MG63 (cell line): ENCODE measurements around the gene AGAP2. TPM values are rescaled to one million over a fixed set of nuclear protein-coding genes. Genes with fewer than 3 reads are reported as not detected.
"Not testable (repeated sequence)": the region's sequence is repeated elsewhere in the genome, so short reads cannot be mapped to it uniquely, and the experiment has no call there.

ENCODE experiments used
- DNase-seq: peaks from one replicate; pipeline ENCODE4 v3.0.0-alpha.2; 2020
- H3K27me3 ChIP-seq: fragments of 250-450 bp; sonication (Bioruptor Pico); 2 replicates; pipeline ENCODE4 v1.5.1; 2020; ENCODE audit warnings: mild to moderate bottlenecking, moderate library complexity
- H3K36me3 ChIP-seq: fragments of 250-450 bp; sonication (Bioruptor Pico); 2 replicates; pipeline ENCODE4 v1.5.1; 2020; ENCODE audit warnings: mild to moderate bottlenecking, moderate library complexity
- H3K4me3 ChIP-seq: fragments of 250-450 bp; sonication (Bioruptor Pico); 2 replicates; pipeline ENCODE4 v1.5.1; 2020; ENCODE audit warnings: mild to moderate bottlenecking, moderate library complexity
- H3K9me3 ChIP-seq: fragments of 250-450 bp; sonication (Bioruptor Pico); 2 replicates; pipeline ENCODE4 v1.5.1; 2020; ENCODE audit warnings: mild to moderate bottlenecking, moderate library complexity
- total RNA-seq: library from RNA; depleted of rRNA; stranded (reverse); fragments of >200 nt; shearing (Covaris generic); gene quantifications from 2 replicates; pipeline ENCODE4 v1.2.3, GENCODE V29; 2014; ENCODE audit warnings: low replicate concordance

The AGAP2 gene
- total RNA-seq, 1 experiment from 2014 or later: not detected

- no peak for DNase-seq
- Histone ChIP-seq H3K9me3 (peaks cover 2% of the 10 kb centered on the region; the same call in 1 of the 2 replicates), H3K36me3 (peaks cover 7% of the 10 kb centered on the region), H3K27me3 (no peaks in the 10 kb centered on the region), H3K4me3 (no peak overlapping the region)
Measured at GRCh38 chr12:57712701-57713100, 25.8 kb downstream of the AGAP2 start.

DNA sequence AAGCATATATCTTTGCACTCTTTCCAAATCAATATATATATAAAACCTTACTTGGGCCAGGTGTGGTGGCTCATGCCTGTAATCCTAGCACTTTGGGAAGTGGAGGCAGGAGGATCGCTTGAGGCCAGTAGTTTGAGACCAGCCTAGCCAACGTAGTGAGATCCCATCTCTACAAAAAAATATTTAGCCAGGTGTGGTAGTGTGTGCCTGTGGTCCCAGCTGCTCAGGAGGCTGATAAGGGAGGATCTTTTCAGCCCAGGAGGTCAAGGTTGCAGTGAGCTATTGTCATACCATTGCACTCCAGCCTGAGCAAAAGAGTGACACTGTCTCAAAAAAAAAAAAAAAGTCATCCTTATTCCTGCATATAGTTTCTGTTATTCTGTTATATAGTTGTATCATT is 30.2 kb downstream of the AGAP2 start:
- Histone ChIP-seq H3K27me3 (no peaks in the 10 kb centered on the region), H3K36me3 (peaks cover 7% of the 10 kb centered on the region), H3K9me3 (peaks cover 4% of the 10 kb centered on the region; the same call in 1 of the 2 replicates), H3K4me3 (no peak overlapping the region)
- DNase-seq: no peak

DNA sequence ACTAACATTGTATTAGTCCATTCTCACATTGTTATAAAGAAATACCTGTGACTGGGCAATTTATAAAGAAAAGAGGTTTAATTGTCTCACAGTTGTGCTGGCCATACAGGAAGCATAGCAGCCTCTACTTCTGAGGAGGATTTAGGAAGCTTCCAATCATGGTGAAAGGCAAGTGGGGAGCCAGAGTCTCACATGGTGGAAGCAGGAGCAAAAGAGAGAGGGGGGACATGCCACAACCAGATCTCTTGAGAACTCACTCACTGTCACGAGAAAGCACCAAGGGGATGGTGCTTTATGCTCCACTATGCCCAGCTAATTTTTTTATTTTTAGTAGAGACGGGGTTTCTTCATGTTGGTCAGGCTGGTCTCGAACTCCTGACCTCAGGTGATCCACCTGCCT is 31.3 kb downstream of the AGAP2 start:
- no peak for DNase-seq
- Histone ChIP-seq H3K4me3 (no peak overlapping the region), H3K9me3 (peaks cover 4% of the 10 kb centered on the region; the same call in 1 of the 2 replicates), H3K27me3 (no peaks in the 10 kb centered on the region), H3K36me3 (peaks cover 8% of the 10 kb centered on the region)

- Histone ChIP-seq H3K27me3 (no peaks in the 10 kb centered on the region), H3K9me3 (0 out of 2 replicates have a peak, but pooled peaks cover 2% of the 10 kb centered on the region), H3K36me3 (peaks cover 13% of the 10 kb centered on the region), H3K4me3 (no peak overlapping the region)
- no peak for DNase-seq
Measured at GRCh38 chr12:57700317-57700716, 38.2 kb downstream of the AGAP2 start.

- DNase-seq: no peak
- Histone ChIP-seq H3K4me3 (no peak overlapping the region), H3K36me3 (peaks cover 10% of the 10 kb centered on the region), H3K27me3 (no peaks in the 10 kb centered on the region), H3K9me3 (no peaks in the 10 kb centered on the region)
Measured at GRCh38 chr12:57698414-57698813, 40.1 kb downstream of the AGAP2 start.

DNA sequence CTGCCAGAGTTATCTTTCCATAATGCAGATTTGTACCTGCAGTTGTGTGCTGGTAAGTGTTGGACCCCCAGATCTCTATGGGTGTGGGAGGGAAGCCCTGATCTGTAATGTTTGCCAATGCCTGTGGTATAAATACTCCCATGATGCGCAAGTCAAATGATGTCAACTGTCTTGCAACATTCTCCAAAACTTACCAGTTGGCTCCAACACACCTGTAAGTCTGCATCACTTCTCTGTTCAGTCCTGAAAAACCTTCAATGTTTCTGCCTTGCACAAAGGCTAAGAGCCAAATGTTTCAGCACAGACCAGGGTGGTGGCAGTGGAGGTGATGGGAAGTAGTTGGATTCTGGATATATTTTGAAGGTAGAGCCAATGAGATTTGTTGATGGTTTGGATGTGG is 41.5 kb downstream of the AGAP2 start:
- H3K4me3 ChIP-seq: no peak overlapping the region
- no peaks in the 10 kb centered on the region for H3K27me3 ChIP-seq
- H3K9me3 ChIP-seq: no peaks in the 10 kb centered on the region
- DNase-seq: no peak
- H3K36me3 ChIP-seq: peaks cover 8% of the 10 kb centered on the region

DNA sequence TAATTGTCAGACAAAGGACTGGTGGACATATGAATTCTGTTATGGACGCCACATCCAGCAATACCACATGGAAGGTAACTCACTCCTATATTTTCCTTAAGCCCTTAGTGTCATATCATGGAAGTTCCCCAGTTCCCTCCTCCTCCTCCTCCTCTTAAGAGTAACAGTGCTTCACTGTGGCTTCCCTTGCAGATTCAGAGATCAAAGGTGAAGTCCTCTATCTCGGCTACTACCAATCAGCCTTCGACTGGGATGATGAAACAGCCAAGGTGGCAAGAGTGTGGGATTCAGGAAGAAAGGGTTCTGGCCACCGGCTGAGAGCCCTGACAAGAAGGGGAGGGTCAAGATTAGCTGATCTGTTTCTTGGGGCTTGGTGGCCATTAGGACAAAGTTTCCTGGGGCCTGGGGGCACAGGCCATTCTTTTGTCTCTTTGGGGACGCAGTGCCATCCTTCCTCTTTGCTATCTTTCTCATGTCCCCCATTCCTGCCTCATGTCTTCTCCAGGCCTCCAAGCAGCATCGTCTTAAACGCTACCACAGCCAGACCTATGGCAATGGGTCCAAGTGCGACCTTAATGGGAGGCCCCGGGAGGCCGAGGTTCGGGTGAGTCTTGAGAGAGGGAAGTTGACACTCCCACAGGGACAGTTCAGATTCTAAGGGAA is 42.6 kb downstream of the AGAP2 start:
- Histone ChIP-seq H3K27me3 (no peaks in the 10 kb centered on the region), H3K4me3 (no peak overlapping the region), H3K36me3 (peaks cover 8% of the 10 kb centered on the region), H3K9me3 (peaks cover 3% of the 10 kb centered on the region; the same call in 1 of the 2 replicates)
- DNase-seq: no peak

DNA sequence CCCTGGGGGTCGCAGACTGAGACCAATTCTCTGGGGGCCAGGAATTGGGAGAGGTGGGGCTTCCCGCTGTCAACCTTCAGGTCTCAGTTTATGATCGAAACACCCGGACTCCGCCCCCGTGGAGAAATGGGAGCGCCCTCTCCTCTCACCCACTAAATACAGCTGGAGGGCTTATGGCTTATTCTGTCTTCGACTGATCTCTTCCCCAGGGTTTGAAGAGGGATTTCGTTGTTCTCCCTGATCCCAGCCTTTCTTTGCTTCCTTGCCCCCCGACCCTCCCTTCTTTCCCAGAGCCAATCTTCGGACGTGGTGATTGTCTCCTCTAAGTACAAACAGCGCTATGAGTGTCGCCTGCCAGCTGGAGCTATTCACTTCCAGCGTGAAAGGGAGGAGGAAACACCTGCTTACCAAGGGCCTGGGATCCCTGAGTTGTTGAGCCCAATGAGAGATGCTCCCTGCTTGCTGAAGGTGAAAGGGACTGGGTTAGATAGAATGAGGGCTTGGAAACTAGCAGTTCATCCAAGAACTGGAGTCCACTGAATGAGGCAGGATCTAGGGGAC is 44.0 kb downstream of the AGAP2 start:
- peaks cover 8% of the 10 kb centered on the region for H3K36me3 ChIP-seq
- H3K9me3 ChIP-seq: peaks cover 3% of the 10 kb centered on the region; the same call in 1 of the 2 replicates
- H3K4me3 ChIP-seq: peak overlapping the region; percentile 96
- DNase-seq: peak; percentile 4
- peaks cover 5% of the 10 kb centered on the region; the same call in 1 of the 2 replicates for H3K27me3 ChIP-seq

GRCh38 chr12:57693659-57694458 is 44.7 kb downstream of the AGAP2 start, which contains the start of gene OS9:
TSS of gene OS9 (plus strand) at chr12:57694132. CDS start at chr12:57694162, 30 bp downstream.
- Histone ChIP-seq H3K9me3 (peaks cover 3% of the 10 kb centered on the region; the same call in 1 of the 2 replicates), H3K27me3 (peaks cover 10% of the 10 kb centered on the region), H3K4me3 (peak within 1 kb of the TSS; percentile 96), H3K36me3 (peaks cover 8% of the 10 kb centered on the region)
- DNase-seq: peak; percentile 97

- peaks cover 13% of the 10 kb centered on the region for H3K27me3 ChIP-seq
- H3K36me3 ChIP-seq: peaks cover 8% of the 10 kb centered on the region
- H3K4me3 ChIP-seq: peak overlapping the region; percentile 22
- peaks cover 3% of the 10 kb centered on the region; the same call in 1 of the 2 replicates for H3K9me3 ChIP-seq
- DNase-seq: no peak
Measured at GRCh38 chr12:57693317-57693658, 45.3 kb downstream of the AGAP2 start.

DNA sequence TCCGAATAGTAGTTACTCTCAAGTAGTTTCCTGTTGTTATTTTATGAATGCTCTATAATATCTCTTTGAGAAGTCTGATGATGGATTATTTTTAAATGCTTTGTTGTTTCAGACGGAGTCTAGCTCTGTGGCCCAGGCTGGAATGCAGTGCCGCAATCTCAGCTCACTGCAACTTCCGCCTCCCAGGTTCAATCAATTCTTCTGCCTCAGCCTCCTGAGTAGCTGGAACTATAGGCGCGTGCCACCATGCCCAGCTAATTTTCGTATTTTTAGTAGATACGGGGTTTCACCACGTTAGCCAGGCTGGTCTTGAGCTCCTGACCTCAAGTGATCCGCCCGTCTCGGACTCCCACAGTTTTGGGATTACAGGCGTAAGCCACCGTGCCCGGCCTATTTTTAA is 46.0 kb downstream of the AGAP2 start:
- Histone ChIP-seq H3K27me3 (peaks cover 13% of the 10 kb centered on the region), H3K4me3 (no peak overlapping the region), H3K9me3 (peaks cover 3% of the 10 kb centered on the region; the same call in 1 of the 2 replicates), H3K36me3 (peaks cover 8% of the 10 kb centered on the region)
- no peak for DNase-seq

DNA sequence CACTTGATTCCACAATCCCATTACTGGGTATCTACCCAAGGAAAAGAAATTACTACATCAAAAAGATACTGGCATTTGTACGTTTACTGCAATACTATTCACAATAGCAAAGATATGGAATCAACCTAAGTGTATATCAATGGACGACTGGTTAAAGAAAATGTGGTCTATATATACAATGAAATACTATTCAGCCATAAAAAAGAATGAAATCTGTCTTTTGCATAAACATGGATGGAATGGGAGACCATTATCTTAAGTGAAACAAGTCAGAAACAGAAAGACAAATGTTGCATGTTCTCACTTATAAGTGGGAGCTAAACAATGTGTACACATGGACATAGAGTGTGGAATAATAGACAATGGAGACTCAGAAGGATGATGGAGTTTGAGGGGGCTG is 49.6 kb downstream of the AGAP2 start:
- Histone ChIP-seq H3K27me3 (peaks cover 32% of the 10 kb centered on the region), H3K9me3 (peaks cover 5% of the 10 kb centered on the region; the same call in 1 of the 2 replicates), H3K36me3 (no peaks in the 10 kb centered on the region), H3K4me3 (no peak overlapping the region)
- no peak for DNase-seq

DNA sequence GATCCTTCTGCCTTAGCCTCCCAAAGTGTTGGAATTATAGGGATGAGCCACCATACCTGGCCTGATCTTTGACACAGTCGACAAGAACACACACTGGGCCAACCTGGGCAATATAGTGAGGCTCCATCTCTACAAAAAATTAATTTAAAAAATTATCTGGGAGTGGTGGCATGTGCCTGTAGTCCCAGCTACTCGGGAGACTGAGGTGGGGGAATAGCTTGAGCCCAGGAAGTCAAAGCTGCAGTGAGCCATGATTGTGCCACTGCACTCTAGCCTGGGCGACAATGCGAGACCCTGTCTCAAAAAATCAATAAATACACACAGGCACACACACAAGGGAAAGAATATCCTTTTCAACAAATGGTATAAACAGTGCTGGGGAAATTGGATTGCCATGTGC is 50.7 kb downstream of the AGAP2 start:
- no peak overlapping the region for H3K4me3 ChIP-seq
- peaks cover 5% of the 10 kb centered on the region; the same call in 1 of the 2 replicates for H3K9me3 ChIP-seq
- H3K27me3 ChIP-seq: peaks cover 33% of the 10 kb centered on the region

GRCh38 chr12:57679697-57680096 is 58.8 kb downstream of the AGAP2 start:
- 0 out of 2 replicates have a peak, but pooled peaks cover 2% of the 10 kb centered on the region for H3K9me3 ChIP-seq
- DNase-seq: no peak
- H3K27me3 ChIP-seq: peaks cover 11% of the 10 kb centered on the region
- H3K36me3 ChIP-seq: no peaks in the 10 kb centered on the region
- H3K4me3 ChIP-seq: no peak overlapping the region

More for the DNA sequence above, 50.7 kb downstream of the AGAP2 start:
- H3K36me3 ChIP-seq: no peaks in the 10 kb centered on the region
- DNase-seq: no peak

GRCh38 chr12:57677947-57678346 is 60.6 kb downstream of the AGAP2 start:
- not testable (repeated sequence) for H3K36me3 ChIP-seq, DNase-seq, H3K9me3 ChIP-seq, H3K4me3 ChIP-seq, H3K27me3 ChIP-seq

GRCh38 chr12:57674691-57675090 is 63.9 kb downstream of the AGAP2 start:
- Histone ChIP-seq H3K36me3 (no peaks in the 10 kb centered on the region), H3K4me3 (no peak overlapping the region), H3K27me3 (no peaks in the 10 kb centered on the region), H3K9me3 (no peaks in the 10 kb centered on the region)
- DNase-seq: no peak
